ENCODE measurements around the gene ABCC4. TPM values are rescaled to one million over a fixed set of nuclear protein-coding genes. Genes with fewer than 3 reads are reported as not detected.

ABCC4 gene
- total and polyA plus RNA-seq, 9 of the 15 experiments (the other 6 are each of a cell fraction or from before 2014, with no cell fraction given) = 9.4 to 46.1 (median 25.4) TPM

GRCh38 chr13:95184317-95184716 lies 116.9 kb downstream of the ABCC4 start:
- no peak for ATAC-seq
- Histone ChIP-seq H3K9ac (ENCODE audit: insufficient read depth in 1 of 2, low read depth in 2 of 2, low read length in 2 of 2) (no peak overlapping the region), H3K27ac (ENCODE audit: extremely low read depth, low read depth, low read length) (no peak overlapping the region), H3K4me2 (ENCODE audit: insufficient read depth, low read length) (no peak overlapping the region), H3K9me1 (ENCODE audit: control insufficient read depth, insufficient read depth, low read length) (peaks cover 3% of the 10 kb centered on the region), H3K79me2 (ENCODE audit: control insufficient read depth, insufficient read depth, low read length) (no peaks in the 10 kb centered on the region), H3K27me3 (ENCODE audit: control insufficient read depth in 2 of 2, insufficient read depth in 2 of 2, low read length in 2 of 2) (no peaks in the 10 kb centered on the region), H3K9me3 (replicated peaks; ENCODE audit: control insufficient read depth, insufficient read depth, low read depth, low read length) (no peaks in the 10 kb centered on the region), H3K4me1 (replicated peaks in 1 of 2; ENCODE audit: control insufficient read depth in 2 of 2, insufficient read depth in 2 of 2, low read length in 2 of 2) (no peaks in the 10 kb centered on the region; a peak in 2 of 5 replicates), H3K4me3 (no peak overlapping the region), H4K20me1 (replicated peaks; ENCODE audit: control insufficient read depth, insufficient read depth, low read length) (no peaks in the 10 kb centered on the region), H3K36me3 (ENCODE audit: control insufficient read depth, insufficient read depth, low read length) (peaks cover 28% of the 10 kb centered on the region), H2AFZ (ENCODE audit: low read depth, low read length) (no peak overlapping the region)
- in situ Hi-C loops (cut with MboI) = loop anchor here (10.0 kb wide), 1 partner anchor 290 kb away; no protein-coding TSS in a partner anchor
- intact Hi-C loops (cut with micrococcal nuclease) = no loop called here
- DNase-seq (ENCODE audit: extremely low read depth in 1 of 4, low spot score in 3 of 4) = no peak
- CTCF ChIA-PET (ENCODE audit: low intra/inter-chr PET ratio) = no interaction called here
- FAIRE-seq = no peak
- POLR2A ChIA-PET = interaction anchor here (0.6 kb wide), 1 partner anchor 9 kb away, joined by 3 read pairs; no protein-coding TSS in a partner anchor
- no TSS peak for BruUV-seq (replicated peaks)
- no peak for TF ChIP-seq ZBTB11 (CRISPR knock-in tag; IDR thresholded peaks at IDR 0.05)
- no peak for TF ChIP-seq POLR2A (conservative IDR thresholded peaks at IDR 0.05)
- TF ChIP-seq MCM5 (IDR thresholded peaks at IDR 0.05; ENCODE audit: low read depth) = no peak
- no peak for TF ChIP-seq LCOR (CRISPR knock-in tag; IDR thresholded peaks at IDR 0.05)
- no peak for TF ChIP-seq CREB1 (IDR thresholded peaks at IDR 0.05)
- TF ChIP-seq CREB1 (CRISPR knock-in tag; IDR thresholded peaks at IDR 0.05) = no peak
- TF ChIP-seq MAX (CRISPR knock-in tag; IDR thresholded peaks at IDR 0.05) = no peak
- TF ChIP-seq BACH1 (tag; IDR thresholded peaks at IDR 0.05) = no peak
- TF ChIP-seq ZNF3 (CRISPR knock-in tag; IDR thresholded peaks at IDR 0.05) = no peak
- no peak for TF ChIP-seq SUPT5H (IDR thresholded peaks at IDR 0.05)
- TF ChIP-seq SMARCC2 (IDR thresholded peaks at IDR 0.05; ENCODE audit: low read depth) = no peak
- no peak for TF ChIP-seq HSF4 (CRISPR knock-in tag; IDR thresholded peaks at IDR 0.05; ENCODE audit: borderline replicate concordance)
- TF ChIP-seq SREBF1 (IDR thresholded peaks at IDR 0.05; ENCODE audit: borderline replicate concordance, low read depth, low read length) = no peak
- TF ChIP-seq ZSCAN32 (CRISPR knock-in tag; IDR thresholded peaks at IDR 0.05) = no peak
- TF ChIP-seq RERE (CRISPR knock-in tag; IDR thresholded peaks at IDR 0.05; ENCODE audit: borderline replicate concordance) = no peak
- TF ChIP-seq SRF (CRISPR knock-in tag; IDR thresholded peaks at IDR 0.05) = no peak

All from K562 (cell line).